T-helper 17 cell (primary cell): Measurements from ENCODE around the gene ACTL10. TPM values are rescaled to one million over a fixed set of nuclear protein-coding genes. Genes with fewer than 3 reads are reported as not detected.

ENCODE experiments used
- ATAC-seq: fragments of 150-1000 bp; cut with Tn5 transposase; 2 replicates; pipeline ENCODE4 v1.10.0; 2021; ENCODE audit warnings: mild to moderate bottlenecking, moderate library complexity
- DNase-seq, 3 donors: peaks; one replicate each; pipeline versions ENCODE4 v3.0.0 to v3.0.0-alpha.2; 2020 to 2021
- H3K9me3 ChIP-seq: one replicate; pipeline ENCODE4 v1.7.0; 2013; ENCODE audit warnings: low read length, mild to moderate bottlenecking; ENCODE audit not compliant: control insufficient read depth, poor library complexity, severe bottlenecking
- H3K27ac Mint-ChIP-seq: one replicate; pipeline ENCODE4 v1.8.0; 2022; ENCODE audit warnings: mild to moderate bottlenecking, moderate library complexity, mixed read lengths
- H3K27me3 Mint-ChIP-seq: one replicate; pipeline ENCODE4 v1.8.0; 2022; ENCODE audit warnings: mixed read lengths
- H3K36me3 Mint-ChIP-seq: one replicate; pipeline ENCODE4 v1.8.0; 2022; ENCODE audit warnings: low read depth, mixed read lengths
- H3K4me1 Mint-ChIP-seq: one replicate; pipeline ENCODE4 v1.8.0; 2022; ENCODE audit warnings: mild to moderate bottlenecking, mixed read lengths
- H3K4me3 Mint-ChIP-seq: one replicate; pipeline ENCODE4 v1.8.0; 2022; ENCODE audit warnings: mild to moderate bottlenecking, moderate library complexity, mixed read lengths
- total RNA-seq, 4 donors: library from RNA in 2 of 4; stranded (reverse) in 2 of 4; gene quantifications; one replicate each; pipeline ENCODE4 v1.2.3 and lab custom pipeline; 2022 to 2026

ACTL10 gene
- total RNA-seq, 2 donors from 2014 or later, result 0.89 to 1.2 TPM

- H3K4me1 Mint-ChIP-seq, result peaks cover 8% of the 10 kb centered on the region
- no peaks in the 10 kb centered on the region for H3K36me3 Mint-ChIP-seq
- no peak overlapping the region for H3K27ac Mint-ChIP-seq
- DNase-seq (no peak), ATAC-seq (no peak)
- no peaks in the 10 kb centered on the region for H3K9me3 ChIP-seq
- no peak overlapping the region for H3K4me3 Mint-ChIP-seq
- no peaks in the 10 kb centered on the region for H3K27me3 Mint-ChIP-seq
Measured at GRCh38 chr20:33653900-33654596, 12.7 kb upstream of the ACTL10 start.

DNA sequence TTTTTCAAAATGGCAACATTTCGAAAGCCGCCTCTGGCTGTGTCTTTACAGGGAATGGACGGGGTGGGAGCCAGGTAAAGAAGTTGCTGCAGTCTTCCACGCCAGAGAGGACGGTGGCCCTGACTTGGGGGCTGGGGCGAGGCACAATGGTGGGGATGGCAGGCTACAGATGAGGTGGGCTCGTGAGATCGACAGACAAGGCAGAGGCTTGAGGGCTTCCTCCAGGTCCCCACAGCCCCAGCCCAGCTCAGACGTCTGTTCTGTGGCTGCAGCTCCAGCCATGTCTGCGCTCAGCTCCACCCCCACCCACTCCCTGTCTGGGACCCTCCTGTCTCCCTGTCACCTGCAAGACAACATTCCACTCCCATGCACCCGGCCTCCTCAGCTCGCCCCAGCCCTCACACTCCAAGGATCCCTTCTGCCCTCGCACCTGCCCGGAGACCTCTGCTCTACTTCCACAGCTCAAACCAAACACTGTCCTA is 12.0 kb upstream of the ACTL10 start:
- DNase-seq, result no peak
- no peak for ATAC-seq
- H3K27me3 Mint-ChIP-seq, result no peaks in the 10 kb centered on the region
- no peak overlapping the region for H3K4me3 Mint-ChIP-seq
- H3K9me3 ChIP-seq, result no peaks in the 10 kb centered on the region
- peaks cover 8% of the 10 kb centered on the region for H3K4me1 Mint-ChIP-seq
- H3K36me3 Mint-ChIP-seq, result no peaks in the 10 kb centered on the region
- H3K27ac Mint-ChIP-seq, result no peak overlapping the region

GRCh38 chr20:33655164-33655563 is 11.6 kb upstream of the ACTL10 start:
- ATAC-seq (no peak), DNase-seq (no peak)
- Mint-ChIP-seq H3K27ac (no peak overlapping the region), H3K4me3 (no peak overlapping the region), H3K36me3 (no peaks in the 10 kb centered on the region), H3K4me1 (peaks cover 8% of the 10 kb centered on the region), H3K27me3 (no peaks in the 10 kb centered on the region)
- no peaks in the 10 kb centered on the region for H3K9me3 ChIP-seq

- no peaks in the 10 kb centered on the region for H3K27me3 Mint-ChIP-seq
- no peak overlapping the region for H3K4me3 Mint-ChIP-seq
- no peaks in the 10 kb centered on the region for H3K9me3 ChIP-seq
- H3K4me1 Mint-ChIP-seq, result peaks cover 8% of the 10 kb centered on the region
- no peak for ATAC-seq
- no peaks in the 10 kb centered on the region for H3K36me3 Mint-ChIP-seq
- no peak for DNase-seq
- H3K27ac Mint-ChIP-seq, result no peak overlapping the region
Measured at GRCh38 chr20:33656010-33656782, 10.5 kb upstream of the ACTL10 start.

DNA sequence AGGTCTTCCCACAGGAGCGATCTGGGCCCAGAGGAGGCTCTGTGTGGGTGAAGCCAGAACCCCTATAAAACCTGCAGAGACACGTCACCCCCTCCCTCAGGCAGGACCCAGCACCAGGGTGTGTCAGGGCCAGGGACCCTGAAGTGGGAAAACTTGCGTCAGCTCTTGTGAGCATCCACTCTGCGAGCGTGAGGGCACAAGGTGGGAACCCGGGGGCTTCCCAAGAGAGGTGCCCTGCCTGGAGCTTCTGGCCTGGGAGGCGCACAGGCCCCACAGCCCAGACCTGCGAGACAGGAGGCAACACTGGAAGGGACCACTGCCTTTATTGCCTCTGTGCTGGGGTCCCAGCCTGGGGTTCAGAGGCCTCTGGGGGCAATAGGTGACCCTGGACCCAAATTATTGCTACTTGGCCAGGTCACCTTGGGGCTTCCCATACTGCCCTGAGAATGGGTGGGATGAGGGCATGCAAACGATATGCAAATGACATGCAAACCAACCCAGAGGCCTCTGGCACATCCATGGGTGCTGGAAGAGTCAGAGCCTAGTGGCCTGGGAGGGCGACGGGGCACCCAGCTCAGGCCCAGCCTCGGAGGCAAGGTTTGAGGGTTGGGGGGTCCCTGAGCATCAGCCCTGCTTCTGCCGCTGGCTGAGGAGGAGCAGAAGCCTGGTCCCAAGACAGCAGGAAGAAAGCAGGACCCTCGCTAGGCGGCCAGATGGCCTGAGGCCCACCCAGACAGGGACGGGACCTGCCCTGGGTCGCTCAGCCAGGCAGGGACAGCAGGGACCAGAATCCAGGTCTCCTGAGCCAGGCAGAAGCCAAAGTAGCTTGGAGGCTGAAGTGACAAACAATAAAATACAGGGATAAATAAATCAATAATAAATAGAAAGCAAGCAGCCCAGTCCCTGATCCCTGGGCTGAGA is 9.7 kb upstream of the ACTL10 start:
- no peaks in the 10 kb centered on the region for H3K9me3 ChIP-seq
- Mint-ChIP-seq H3K4me3 (no peak overlapping the region), H3K4me1 (peaks cover 6% of the 10 kb centered on the region), H3K36me3 (no peaks in the 10 kb centered on the region), H3K27ac (no peak overlapping the region), H3K27me3 (no peaks in the 10 kb centered on the region)
- ATAC-seq (no peak), DNase-seq (no peak)

GRCh38 chr20:33657704-33658095 is 9.0 kb upstream of the ACTL10 start:
- peaks cover 5% of the 10 kb centered on the region for H3K4me1 Mint-ChIP-seq
- DNase-seq (no peak), ATAC-seq (no peak)
- no peak overlapping the region for H3K4me3 Mint-ChIP-seq
- H3K36me3 Mint-ChIP-seq, result no peaks in the 10 kb centered on the region
- no peaks in the 10 kb centered on the region for H3K27me3 Mint-ChIP-seq
- no peak overlapping the region for H3K27ac Mint-ChIP-seq
- H3K9me3 ChIP-seq, result no peaks in the 10 kb centered on the region

DNA sequence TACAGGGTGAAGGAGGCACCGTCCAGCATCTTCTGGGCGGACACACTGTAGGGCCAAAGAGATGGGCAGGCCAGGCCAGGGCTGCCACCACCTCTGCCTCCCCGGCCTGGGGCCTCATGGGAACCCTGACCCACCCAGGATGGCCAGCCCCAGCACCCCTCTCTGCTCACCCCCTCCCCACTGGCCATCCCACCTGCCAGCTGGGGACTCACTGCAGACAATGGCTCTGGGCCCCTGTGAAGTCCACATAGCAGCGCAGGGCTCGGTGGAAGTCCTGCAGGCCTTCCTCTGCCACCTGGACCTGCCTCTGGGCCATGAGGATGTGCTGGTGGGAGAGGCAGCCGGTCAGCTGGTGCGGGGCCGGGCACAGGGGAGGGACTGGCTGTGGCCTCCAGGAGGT is 8.2 kb upstream of the ACTL10 start:
- no peaks in the 10 kb centered on the region for H3K9me3 ChIP-seq
- Mint-ChIP-seq H3K4me3 (no peak overlapping the region), H3K27me3 (no peaks in the 10 kb centered on the region), H3K4me1 (peaks cover 5% of the 10 kb centered on the region), H3K36me3 (no peaks in the 10 kb centered on the region), H3K27ac (no peak overlapping the region)
- ATAC-seq (no peak), DNase-seq (no peak)

DNA sequence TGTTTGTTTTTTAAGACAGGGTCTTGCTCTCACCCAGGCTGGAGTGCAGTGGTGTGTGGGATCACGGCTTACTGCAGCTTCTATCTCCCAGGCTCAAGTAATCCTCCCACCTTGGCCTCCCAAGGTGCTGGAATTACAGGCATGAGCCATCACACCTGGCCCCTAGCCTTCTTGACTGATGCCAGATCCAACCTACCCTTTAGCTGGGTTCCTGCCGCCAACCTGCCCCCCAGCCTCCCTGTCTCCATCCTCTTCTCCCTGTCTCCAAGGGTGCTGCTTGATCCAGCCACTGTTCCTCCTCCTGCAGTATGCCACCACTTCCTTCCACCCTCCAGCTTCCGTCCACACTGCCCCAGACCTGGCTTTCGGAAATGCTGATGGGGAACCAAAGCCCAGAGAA is 7.8 kb upstream of the ACTL10 start:
- Mint-ChIP-seq H3K36me3 (no peaks in the 10 kb centered on the region), H3K27me3 (no peaks in the 10 kb centered on the region), H3K4me3 (no peak overlapping the region), H3K27ac (no peak overlapping the region), H3K4me1 (peaks cover 4% of the 10 kb centered on the region)
- DNase-seq, result no peak
- no peaks in the 10 kb centered on the region for H3K9me3 ChIP-seq
- no peak for ATAC-seq

DNA sequence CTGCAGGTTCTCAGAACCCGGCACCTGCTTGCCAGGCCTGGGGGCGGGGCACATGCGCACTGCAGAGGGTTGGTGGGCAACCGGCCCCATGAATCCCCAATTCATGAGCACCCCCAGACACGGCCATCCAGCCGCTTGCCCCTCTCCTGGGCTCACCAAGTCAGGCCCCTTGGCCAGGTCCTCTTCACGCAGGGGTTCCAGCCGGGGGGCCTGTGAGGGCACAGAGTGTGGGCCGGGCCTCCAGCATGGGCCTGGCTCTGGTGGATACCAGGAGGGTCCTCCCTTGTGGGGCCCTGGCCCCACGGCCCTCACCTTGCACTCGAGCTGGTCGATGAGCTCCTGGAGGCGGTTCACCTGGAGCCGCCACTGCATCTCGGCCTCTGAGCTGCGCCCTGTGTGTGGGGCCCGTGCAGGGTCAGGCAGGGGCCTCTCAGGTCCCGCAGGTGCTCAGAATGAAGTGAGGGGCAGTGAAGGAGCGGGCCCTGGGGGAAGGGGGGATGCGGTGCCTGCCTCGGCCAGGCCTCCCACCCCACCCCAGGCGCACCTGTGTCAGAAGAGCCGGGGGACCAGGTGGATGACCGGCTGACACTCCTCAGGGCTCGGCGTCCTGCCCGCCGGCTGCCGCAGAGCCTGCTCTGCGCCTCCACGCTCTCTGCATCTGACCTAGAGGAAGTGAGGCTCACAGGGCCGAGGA is 7.3 kb upstream of the ACTL10 start:
- Mint-ChIP-seq H3K4me1 (peaks cover 6% of the 10 kb centered on the region), H3K4me3 (no peak overlapping the region), H3K27ac (no peak overlapping the region), H3K27me3 (no peaks in the 10 kb centered on the region), H3K36me3 (no peaks in the 10 kb centered on the region)
- no peak for DNase-seq
- no peak for ATAC-seq
- no peaks in the 10 kb centered on the region for H3K9me3 ChIP-seq

DNA sequence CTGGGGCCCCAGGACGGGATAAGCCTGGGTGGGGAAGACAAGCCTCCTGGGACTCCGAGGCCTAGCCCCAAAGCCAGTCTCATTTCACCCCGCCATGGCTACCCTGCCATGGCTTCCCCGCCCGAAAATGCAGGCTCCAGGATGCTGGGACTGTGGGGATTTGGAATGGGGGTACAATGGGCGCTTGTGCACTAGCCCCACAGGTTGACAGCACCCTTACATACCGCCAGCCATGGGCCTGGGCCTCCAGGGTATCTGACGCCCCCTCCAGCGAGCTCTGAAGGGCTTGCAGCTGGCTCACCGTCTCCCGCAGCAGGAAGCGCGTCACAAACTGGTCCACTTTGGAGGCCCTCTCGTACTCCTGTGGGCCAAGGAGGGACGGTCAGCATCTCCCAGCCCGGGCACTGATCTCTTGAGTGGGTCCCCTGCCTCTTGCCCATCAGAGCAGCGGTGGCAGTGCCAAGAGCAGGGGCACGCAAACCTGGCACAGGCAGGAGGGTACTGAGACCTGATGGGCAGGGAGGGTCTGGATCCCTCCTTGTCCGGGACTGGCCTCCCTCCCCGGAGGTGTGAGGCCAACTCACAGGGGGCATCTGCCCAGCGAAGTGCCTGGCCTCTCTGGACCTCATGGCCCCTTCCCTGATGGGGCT is 6.6 kb upstream of the ACTL10 start:
- H3K4me1 Mint-ChIP-seq, result peaks cover 13% of the 10 kb centered on the region
- H3K4me3 Mint-ChIP-seq, result no peak overlapping the region
- no peaks in the 10 kb centered on the region for H3K9me3 ChIP-seq
- ATAC-seq, result no peak
- H3K27ac Mint-ChIP-seq, result peak overlapping the region; percentile 19
- no peaks in the 10 kb centered on the region for H3K27me3 Mint-ChIP-seq
- DNase-seq, result no peak
- no peaks in the 10 kb centered on the region for H3K36me3 Mint-ChIP-seq

GRCh38 chr20:33660685-33661058 is 6.1 kb upstream of the ACTL10 start:
- no peaks in the 10 kb centered on the region for H3K27me3 Mint-ChIP-seq
- ATAC-seq, result no peak
- H3K36me3 Mint-ChIP-seq, result no peaks in the 10 kb centered on the region
- no peak for DNase-seq
- H3K4me3 Mint-ChIP-seq, result no peak overlapping the region
- H3K9me3 ChIP-seq, result no peaks in the 10 kb centered on the region
- H3K27ac Mint-ChIP-seq, result peak overlapping the region; percentile 19
- peaks cover 16% of the 10 kb centered on the region for H3K4me1 Mint-ChIP-seq

- Mint-ChIP-seq H3K36me3 (peaks cover 2% of the 10 kb centered on the region), H3K27ac (peak within 1 kb of the TSS; percentile 90), H3K4me1 (peaks cover 22% of the 10 kb centered on the region), H3K27me3 (no peaks in the 10 kb centered on the region), H3K4me3 (peak within 1 kb of the TSS; percentile 90)
- no peaks in the 10 kb centered on the region for H3K9me3 ChIP-seq
- no peak for ATAC-seq
- DNase-seq, result no peak
Measured at GRCh38 chr20:33662172-33662571, 4.6 kb upstream of the ACTL10 start, which contains the start of gene C20orf144. C20orf144 (plus strand) TSS chr20:33662327; CDS start chr20:33662346, 19 bp downstream.
